Hypothalamus (tissue), 51 donors: ENCODE results near the gene CDK2.
"Not testable (repeated sequence)": the region's sequence is repeated elsewhere in the genome, so short reads cannot be mapped to it uniquely, and the experiment has no call there.

Experiments
- DNase-seq, 51 donors: peaks; one replicate each; lab custom pipeline; 2025; lab: John Stamatoyannopoulos, UW

Gene CDK2

GRCh38 chr12:55974308-55974730 is 7.7 kb downstream of the CDK2 start:
- DNase-seq: peak in 3 of 51 donors; percentile 49 to 64 (median 54)

- DNase-seq: no peak
These were observed 11.8 kb downstream of the CDK2 start for GRCh38 chr12:55978393-55978792.

GRCh38 chr12:55979069-55979468 is 12.4 kb downstream of the CDK2 start:
- DNase-seq: no peak

DNA sequence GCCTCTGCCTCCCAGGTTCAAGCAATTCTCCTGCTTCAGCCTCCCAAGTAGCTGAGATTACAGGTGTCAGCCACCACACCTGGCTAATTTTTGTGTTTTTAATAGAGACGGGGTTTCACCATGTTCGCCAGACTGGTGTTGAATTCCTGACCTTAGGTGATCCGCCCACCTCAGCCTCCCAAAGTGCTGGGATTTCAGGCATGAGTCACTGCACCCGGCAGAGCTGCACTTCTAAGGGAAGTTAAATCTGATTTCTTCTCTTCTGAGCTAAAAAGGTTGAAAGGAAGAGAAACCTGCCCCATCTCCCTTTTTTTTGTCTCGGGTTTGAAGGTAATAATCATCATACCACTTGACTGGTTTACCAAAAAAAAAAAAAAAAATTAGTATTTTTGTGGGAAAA is 15.3 kb downstream of the CDK2 start:
- not testable (repeated sequence) for DNase-seq

DNA sequence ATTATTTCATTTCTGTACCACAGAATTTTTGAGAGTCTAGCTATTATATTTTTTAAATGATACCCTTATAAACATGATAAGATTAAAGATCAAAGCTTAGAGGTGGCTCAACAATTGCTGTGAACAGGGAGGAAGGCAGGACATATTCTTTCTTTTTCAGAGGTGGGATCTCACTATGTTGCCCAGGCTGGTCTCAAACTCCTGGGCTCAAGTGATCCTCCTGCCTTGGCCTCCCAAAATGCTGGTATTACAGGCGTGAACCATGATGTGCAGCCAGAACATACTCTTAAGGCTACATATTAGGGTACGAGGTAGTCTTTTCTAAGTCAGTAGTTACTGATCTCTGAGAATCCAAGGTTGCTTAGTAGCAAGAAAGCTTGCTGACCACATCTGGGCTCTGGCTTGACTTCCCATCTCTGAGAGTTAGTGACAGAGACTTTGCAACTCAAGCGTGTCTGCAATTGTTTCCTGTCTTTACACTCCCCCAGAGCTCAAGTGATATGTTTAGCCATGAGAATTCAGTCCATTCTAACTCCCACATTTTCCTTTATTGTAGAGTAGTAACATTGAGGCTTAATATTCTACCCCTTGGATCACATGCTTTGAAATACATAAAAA is 15.8 kb downstream of the CDK2 start:
- DNase-seq: no peak

- no peak for DNase-seq
These were observed 16.7 kb downstream of the CDK2 start for GRCh38 chr12:55983232-55983842.

DNA sequence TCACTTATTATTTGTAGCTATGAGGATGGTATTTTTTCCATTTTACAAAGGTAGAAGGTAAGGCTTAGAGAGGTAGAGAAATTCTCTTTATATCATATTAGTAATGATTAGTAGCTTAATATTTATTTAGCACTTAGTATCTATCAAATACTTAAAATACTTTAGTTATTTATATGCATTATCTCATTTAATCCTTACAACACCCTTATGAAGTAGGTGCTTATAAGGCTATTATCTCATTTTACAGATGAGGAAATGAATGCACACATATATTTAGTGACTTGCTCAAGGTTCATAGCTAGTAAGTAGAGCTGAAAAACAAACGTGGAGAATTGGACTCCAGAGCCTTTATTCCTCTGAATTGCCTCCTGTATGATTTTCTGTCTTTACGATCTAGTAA is 18.2 kb downstream of the CDK2 start:
- no peak for DNase-seq

DNA sequence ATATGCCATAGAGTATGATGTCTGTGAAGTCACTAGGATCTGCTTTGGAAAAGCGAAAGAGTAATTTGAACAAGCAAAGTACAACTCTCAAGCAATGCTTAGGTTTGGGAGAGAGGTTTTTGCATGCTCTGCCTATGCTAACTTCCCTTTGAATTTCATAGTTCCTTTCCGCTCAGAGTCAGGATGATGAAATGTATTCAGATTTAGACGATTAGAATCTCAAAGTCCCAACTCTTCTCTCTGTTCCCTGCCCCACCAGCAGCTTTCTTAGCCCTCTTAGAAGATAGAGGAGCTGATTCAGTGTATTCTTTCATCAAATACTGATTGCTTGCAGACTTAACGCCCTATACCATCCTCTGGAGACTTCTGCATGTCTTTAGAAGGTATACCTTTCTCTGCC is 18.7 kb downstream of the CDK2 start:
- no peak for DNase-seq

GRCh38 chr12:55985976-55986375 is 19.3 kb downstream of the CDK2 start:
- not testable (repeated sequence) for DNase-seq

DNA sequence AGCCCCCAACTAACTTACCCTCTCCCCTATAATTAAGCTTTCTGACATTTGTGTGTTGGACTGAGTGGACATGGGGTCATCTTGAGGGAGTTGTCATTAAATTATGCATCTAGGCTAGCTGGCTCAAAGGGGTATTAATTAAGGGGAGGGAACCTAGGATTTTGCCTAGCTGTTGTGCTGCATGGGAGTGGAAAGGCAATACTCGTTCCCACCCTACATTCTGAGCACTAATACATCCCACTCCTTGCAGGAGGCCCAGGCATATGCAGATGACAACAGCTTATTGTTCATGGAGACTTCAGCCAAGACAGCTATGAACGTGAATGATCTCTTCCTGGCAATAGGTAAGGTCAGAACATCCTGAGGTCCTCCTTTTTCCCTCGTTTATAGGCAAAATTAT is 24.5 kb downstream of the CDK2 start:
- no peak for DNase-seq

GRCh38 chr12:55993230-55993853 is 26.7 kb downstream of the CDK2 start:
- DNase-seq: no peak

- DNase-seq: no peak
These were observed 28.7 kb downstream of the CDK2 start for GRCh38 chr12:55995366-55995765.

DNA sequence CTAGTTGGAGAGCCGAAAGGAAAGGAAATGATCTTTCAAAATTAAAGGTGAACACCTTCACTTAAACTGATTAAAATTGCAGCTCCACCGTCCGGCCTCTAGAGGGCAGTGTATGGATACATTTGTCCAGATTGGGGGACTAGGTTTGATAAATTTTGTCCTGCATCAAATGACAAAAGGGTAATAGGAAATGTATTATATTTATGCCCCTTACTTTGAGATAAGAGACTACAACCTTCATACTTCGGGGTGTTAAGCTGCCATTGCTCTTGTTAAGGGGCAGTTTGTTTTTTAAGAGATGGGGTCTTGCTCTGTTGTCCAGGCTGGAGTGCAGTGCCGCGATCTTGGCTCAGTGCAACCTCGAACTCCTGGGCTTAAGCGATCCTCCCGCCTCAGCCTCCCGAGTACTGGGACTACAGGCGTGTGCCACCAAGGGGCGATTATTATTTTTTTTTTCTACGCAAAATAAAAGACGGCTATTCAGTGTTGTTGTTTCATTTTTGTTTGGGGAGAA is 29.6 kb downstream of the CDK2 start:
- peak in 27 of 51 donors; percentile 3 to 68 (median 31) for DNase-seq

DNA sequence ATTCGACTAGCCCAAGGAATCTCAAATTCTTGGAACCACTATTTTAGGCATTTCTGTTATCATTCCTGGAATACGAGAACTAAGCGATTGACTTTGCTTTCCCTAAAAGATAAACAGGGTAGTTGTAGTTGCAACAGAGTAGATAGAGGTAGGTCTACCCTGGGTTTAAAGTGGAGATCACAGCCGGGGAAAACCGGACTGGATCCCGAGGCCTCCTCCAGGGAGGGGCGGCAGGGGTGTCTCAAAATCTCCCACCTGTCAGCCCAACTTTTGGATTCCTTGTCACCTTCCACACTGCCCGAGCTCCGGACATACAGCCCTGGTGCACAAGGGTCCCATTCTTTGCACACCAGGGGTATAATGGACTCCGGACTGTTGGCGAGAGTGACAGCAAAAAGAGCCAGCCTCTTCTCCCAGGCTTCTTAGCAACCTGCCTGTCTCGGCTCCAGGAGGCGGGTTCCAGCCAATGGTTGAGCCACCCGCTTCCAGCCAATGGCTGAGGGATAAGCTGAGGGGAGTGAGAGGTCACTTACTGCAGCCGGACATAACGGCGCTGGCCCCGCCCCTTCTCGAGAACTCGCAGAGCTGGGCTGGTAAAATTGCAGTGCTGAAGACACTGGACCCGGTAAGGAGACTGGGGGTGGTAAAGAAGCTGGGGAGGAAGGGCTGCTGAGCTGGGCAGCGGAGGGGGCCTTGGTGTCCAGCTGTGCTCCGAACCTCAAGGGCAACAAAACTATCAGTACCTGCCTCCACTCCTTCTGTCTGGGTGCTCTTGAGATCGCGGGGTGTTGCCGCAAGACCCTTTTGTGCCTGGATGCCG is 30.3 kb downstream of the CDK2 start, which contains the start of gene SUOX:
Gene SUOX (plus strand): TSS at position 562 of the 820 bp plus-strand sequence. CDS start 4,946 bp downstream, outside the sequence.
- peak; percentile 36 to 99 (median 94) for DNase-seq

GRCh38 chr12:55997535-55997859 is 30.9 kb downstream of the CDK2 start:
- DNase-seq: peak in 4 of 51 donors; percentile 25 to 29 (median 27)

DNA sequence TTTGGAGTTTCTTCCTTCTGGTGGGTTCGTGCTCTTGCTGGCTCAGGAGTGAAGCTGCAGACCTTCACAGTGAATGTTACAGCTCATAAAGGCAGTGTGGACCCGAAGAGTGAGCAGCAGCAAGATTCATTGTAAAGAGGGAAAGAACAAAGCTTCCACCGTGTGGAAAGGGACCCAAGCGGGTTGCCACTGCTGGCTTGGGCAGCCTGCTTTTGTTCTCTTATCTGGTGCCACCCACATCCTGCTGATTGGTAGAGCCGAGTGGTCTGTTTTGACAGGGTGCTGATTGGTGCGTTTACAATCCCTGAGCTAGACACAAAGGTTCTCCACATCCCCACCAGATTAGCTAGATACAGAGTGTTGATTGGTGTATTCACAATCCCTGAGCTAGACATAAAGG is 32.9 kb downstream of the CDK2 start:
- not testable (repeated sequence) for DNase-seq

GRCh38 chr12:55999999-56000540 is 33.4 kb downstream of the CDK2 start:
- not testable (repeated sequence) for DNase-seq

DNA sequence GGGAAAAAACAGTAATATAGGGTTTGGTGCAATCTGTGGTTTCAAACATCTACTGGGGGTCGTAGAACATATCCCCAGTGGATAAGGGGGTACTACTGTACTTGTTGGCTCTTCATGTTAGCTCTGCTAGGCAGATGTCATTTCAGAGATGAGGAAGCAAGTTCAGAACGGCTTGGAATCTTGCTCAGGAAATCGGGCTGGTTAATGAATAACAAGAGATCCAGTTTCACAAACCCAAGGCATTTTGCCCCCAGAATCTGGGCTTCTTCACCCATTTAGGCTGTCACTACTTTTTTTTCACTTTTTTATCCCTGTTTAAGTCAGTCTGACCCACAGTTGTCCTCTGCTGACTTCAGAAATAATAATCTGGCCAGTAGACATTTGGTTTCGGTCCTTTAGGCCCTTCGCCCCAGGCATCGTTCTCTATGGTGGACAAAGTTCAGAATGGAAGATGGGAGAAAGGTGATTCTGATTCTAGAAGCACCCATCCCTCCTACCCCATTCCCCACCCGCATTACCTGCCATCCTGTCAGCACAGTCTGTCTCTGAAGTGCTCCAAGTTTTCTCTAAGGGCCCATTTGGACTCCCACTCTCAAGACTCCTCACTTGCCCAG is 35.0 kb downstream of the CDK2 start:
- no peak for DNase-seq

DNA sequence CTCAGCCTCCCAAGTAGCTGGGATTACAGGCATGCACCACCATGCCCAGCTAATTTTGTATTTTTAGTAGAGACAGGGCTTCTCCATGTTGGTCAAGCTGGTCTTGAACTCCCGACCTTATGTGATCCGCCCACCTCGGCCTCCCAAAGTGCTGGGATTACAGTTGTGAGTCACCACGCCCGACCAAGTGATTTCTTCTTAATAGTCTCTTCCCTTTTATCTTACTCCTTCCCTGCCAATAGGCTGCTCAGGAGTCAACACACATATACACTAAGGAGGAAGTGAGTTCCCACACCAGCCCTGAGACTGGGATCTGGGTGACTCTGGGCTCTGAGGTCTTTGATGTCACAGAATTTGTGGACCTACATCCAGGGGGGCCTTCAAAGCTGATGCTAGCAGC is 36.7 kb downstream of the CDK2 start:
- DNase-seq: not testable (repeated sequence)

- DNase-seq: no peak
These were observed 37.6 kb downstream of the CDK2 start for GRCh38 chr12:56004211-56004610.
